GM21367 (cell line): Measurements from ENCODE around the gene NRG4.
"Not testable (repeated sequence)": the region's sequence is repeated elsewhere in the genome, so short reads cannot be mapped to it uniquely, and the experiment has no call there.

Source experiments
- ATAC-seq: cut with Tn5 transposase; IDR thresholded peaks from one replicate; pipeline ENCODE4 v1.9.1; 2021; ENCODE audit not compliant: unreplicated experiment

Gene NRG4

DNA sequence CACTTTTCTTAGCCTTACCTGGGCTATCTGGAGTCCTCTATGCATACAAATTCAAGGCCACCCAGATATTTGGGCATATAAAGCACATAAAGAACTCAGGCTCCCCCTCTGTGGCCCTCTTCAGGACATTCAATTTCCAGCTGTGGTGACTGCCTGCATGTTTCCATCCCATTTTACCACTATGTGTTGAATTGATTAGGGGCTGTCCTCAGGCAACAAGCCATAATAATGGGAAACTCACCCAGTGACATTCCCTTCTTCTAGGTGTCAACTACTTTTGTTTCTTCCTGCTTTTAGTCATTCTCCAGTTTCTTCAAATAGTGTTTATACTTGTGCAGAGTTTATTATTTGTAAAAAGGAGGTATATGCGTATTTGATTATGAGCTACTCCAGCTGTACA lies 18.0 kb downstream of the NRG4 start:
- no peak for ATAC-seq

DNA sequence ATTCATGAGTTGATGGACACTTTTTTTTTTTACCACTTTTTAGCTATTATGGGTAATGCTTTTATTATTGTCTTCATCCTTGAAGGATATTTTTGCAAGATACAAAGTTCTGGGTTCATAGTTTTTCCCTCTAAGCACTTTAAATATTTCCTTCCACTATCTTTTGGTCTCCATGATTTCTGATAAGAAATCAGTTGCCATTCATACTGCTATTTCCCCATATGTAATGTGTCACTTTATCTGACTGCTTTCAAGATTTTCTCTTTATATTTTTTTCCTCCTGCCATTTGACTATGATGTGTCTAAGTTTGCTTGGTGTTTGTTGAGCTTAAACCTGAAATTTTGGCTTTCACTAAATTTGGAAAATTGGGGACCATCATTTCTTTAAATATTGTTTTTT lies 19.3 kb downstream of the NRG4 start:
- ATAC-seq: no peak

DNA sequence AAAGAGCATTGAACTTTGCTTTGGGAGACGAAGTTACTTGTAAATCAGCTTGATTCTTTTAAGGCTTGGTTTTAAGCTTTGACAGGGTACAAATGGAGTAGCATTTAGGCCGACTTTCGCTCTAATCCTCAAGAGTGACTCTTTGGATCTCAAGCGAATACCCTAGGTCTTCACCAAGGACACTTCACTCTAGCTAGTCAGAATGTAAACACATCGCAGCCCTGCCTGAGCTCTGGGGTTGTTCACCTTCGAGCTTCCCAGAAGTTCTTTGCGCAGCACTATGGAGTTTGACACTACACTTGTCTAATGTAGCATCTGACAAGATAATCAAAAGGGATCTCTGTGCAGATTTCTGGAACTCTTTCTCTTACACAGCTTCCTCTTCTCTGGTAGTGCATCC lies 22.3 kb downstream of the NRG4 start:
- no peak for ATAC-seq

DNA sequence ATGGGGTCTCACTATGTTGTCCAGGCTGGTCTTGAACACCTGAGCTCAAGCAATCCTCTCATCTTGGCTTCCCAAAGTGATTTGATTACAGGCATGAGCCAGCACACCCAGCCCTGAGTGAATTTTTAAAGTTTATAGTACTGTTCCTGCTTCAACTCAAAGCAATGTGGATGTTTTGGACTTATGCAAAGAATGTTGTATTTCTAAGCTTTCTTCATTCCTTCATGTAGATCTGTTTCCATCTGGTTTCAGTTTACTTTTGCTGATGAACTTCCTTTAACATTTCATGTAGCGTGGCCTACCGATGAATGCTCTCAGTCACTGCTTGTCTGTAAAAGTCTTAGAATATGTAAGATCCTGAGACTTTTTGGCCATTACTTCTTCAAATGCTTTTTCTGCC lies 23.2 kb downstream of the NRG4 start:
- ATAC-seq: no peak

DNA sequence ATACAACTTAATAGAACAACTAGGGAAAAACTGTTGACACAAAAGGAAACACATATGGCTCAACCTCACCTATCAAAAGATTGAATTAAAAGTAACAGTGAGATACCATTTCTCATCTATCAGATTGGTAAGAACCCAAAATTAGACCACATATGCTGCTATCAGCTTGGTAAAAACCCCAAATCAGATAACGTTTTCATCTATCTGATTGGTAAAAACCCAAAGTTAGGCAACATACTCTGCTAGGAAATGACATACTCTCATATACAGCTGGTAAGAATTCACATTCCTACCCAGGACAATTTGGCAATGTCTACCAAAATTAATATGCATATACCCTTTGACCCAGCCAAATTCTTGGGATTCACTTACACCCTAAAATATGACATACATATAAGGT lies 26.3 kb downstream of the NRG4 start:
- ATAC-seq: no peak

DNA sequence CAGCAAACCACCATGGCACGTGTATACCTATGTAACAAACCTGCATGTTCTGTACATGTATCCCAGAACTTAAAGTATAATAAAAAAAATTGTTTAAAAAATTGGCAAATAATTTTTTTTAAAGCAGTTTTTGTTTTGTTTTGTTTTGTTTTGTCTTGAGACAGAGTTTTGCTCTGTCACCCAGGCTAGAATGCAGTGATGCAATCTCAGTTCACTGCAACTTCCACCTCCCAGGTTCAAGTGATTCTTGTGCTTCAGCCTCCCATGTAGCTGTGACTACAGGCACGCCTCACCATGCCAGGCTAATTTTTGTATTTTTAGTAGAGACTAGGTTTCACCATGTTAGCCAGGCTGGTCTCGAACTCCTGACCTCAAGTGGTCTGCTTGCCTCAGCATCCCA lies 27.5 kb downstream of the NRG4 start:
- ATAC-seq: not testable (repeated sequence)

DNA sequence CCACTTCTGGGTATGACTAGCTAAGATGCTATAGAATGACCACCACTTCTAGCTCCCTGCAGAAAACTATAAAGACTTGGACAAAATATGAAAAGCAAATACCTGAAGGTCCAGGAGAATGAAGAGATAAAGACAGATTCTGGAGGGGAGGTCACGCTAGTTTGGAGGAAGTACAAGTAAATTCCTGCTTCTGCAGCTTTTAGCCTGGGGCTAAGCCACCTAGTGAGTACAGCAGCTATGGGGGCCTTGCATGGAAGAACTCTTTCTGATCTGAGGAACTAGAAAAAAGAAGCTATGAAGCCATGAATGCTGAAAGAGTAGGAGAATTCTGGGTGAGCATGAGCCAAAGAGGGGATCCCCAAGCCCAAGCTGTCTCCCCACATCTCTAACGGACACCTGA lies 29.8 kb downstream of the NRG4 start:
- ATAC-seq: no peak

DNA sequence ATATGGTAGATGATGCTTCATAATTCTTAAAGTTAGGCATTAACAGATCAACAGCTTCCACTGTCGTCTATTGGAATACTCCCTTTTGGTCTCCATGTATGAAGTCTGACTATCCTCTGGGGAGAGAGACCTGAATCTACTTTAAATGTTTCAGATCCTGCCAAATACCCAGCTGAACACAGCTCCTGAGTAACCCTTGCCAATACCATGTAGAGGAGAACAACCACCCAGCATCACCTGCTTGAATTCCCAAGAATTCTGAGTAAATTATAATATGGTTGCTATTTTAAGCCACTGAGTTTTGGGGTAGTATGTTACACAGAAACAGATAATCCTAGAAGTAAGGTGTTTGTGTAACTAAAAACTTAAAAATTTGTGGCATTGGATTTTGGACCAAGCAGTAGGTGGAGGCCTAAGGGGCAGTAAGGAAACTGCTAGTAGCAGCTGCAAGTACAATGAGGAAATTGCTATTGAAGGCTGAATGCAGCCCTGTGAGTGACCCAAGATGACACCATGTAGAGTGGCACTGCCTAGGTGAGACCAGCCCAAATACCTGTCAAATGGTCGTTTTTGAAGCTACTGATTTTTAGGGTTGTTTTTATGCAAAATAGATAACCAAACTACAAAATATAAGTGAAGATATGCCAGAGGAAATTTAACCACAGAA lies 30.9 kb downstream of the NRG4 start:
- no peak for ATAC-seq

DNA sequence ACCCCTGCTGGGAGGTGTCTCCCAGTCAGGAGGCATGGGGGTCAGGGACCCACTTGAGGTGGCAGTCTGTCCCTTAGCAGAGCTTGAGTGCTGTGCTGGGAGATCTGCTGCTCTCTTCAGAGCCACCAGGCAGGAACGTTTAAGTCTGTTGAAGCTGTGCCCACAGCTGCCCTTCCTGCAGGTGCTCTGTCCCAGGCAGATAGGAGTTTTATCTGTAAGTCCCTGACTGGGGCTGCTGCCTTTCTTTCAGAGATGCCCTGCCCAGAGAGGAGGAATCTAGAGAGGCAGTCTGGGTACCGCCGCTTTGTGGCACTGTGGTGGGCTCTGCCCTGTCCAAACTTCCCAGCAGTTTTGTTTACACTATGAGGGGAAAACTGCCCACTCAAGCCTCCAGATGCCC lies 35.5 kb downstream of the NRG4 start:
- not testable (repeated sequence) for ATAC-seq

DNA sequence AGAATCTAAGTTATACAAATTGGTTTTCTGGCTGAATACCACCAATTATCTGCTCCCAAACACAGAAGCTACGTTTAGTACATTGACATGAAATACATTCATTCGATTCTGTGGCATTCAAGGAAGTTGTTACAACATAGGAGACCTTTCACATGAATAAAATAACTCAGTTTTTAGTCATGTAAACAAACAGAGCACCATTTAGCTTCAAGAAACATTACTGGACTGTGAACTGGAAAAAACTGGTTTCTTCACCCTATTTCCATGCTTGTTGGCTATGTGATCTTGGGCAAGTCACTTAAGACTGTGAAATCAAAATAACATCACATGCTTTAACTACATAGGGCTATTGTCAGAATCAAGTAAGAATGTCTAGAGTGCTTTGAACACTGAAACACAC lies 46.2 kb downstream of the NRG4 start:
- ATAC-seq: no peak

DNA sequence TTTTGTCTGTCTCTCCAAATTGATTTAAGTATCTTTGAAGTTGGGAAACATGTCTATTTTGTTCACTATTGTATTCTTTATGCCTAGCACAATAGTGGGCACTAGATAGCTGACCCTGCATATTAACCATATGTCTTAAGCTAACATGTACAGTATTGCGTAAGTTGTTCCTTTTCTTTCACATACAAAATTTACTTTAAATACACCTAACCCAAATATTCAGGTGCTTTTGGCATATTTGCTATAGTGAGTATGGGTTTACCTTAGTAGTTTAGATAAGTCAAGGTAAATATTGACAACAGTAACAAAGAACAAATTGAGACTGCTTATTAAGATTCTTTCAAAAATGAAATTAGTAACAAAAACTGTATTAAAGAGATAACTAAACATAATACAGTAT lies 50.9 kb downstream of the NRG4 start:
- no peak for ATAC-seq

DNA sequence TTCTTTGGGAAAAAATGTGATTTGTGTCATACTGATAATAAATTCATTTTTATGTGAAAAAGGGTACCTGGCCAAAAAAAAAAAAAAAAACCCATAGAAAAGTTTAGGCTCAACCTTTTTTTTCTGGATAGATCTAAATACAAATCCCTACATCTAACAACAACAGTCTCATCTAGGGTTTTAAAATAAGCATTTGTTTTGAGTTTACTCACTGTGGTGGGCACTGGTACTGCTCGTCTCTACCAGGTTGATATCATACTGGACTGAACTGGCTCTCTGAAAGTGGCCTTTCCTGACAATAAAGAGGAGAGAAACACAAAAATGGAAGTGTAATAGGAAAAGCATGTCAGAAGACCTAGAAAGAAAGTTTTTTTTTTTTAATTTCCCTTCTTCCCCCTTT lies 56.5 kb downstream of the NRG4 start:
- ATAC-seq: no peak

DNA sequence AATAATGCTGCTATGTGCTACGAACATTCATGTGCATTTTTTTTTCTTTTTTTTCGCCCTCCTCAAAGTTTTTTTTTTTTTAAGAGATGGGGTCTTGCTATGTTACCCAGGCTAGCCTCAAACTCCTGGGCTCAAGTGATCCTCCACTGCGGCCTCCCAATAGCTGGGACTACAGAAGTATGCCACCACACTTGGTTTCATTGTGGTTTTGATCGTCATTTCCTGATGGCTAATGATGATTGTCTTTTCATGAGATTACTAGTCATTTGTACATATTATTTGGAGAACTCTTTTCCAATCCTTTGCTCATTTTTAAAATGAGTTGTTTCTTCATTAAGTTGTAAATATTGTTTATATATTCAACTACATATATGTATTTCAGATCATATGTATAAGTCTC lies 59.7 kb downstream of the NRG4 start:
- no peak for ATAC-seq

DNA sequence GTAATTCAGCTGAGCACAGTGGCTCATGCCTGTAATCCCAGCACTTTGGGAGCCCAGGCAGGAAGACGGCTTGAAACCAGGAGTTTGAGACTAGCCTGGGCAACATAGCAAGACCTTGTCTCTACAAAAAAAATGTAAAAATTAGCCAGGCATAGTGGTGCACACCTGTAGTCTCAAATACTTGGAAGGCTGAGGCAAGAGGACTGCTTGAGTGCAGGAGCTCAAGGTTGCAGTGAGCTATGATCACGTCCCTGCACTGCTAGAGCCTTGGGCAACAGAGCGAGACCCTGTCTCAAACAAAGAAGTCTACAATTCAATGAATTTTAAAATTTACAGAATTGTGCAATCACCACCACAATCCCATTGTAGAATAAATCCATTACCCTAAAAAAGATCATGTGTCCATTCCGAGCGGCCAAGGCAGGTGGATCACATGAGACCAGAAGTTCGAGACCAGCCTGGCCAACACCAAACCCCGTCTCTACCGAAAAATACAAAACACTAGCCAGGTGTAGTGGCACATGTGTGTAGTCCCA lies 63.4 kb downstream of the NRG4 start:
- no peak for ATAC-seq

DNA sequence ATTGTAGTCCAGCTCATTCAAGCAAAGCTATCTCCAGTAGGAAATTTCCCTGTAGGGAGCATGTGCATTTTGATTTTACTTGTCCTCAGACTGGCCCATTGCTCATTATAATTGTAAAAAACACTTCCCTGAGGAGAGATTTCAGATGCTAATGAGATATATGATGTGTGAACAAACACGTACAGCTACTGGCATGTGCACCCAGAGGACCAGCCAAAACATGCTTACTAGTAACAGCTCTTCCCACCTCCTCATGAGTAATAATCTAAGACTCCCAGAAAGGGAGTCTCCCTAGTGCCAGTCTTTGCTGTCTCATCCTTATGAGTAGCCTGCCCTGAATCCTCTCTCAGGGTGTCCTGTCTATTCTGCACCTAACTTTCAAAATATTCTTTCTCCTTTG lies 65.1 kb downstream of the NRG4 start:
- ATAC-seq: no peak

DNA sequence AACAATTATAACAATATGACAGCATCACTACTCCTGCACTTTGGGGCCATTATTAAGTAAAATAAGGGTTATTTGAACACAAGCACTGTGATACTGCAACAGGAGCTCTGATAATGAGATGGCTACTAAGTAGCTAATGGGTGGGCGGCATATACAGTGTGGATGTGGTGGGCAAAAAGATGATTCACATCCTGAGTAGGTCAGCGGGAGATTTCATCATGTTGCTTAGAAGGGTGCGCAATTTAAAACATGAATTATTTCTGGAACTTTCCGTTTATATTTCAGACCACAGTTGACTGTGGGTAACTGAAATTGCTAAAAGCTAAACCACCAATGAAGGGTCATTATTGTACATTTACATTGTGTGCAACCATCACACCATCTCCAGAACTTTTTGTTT lies 66.3 kb downstream of the NRG4 start:
- ATAC-seq: no peak

DNA sequence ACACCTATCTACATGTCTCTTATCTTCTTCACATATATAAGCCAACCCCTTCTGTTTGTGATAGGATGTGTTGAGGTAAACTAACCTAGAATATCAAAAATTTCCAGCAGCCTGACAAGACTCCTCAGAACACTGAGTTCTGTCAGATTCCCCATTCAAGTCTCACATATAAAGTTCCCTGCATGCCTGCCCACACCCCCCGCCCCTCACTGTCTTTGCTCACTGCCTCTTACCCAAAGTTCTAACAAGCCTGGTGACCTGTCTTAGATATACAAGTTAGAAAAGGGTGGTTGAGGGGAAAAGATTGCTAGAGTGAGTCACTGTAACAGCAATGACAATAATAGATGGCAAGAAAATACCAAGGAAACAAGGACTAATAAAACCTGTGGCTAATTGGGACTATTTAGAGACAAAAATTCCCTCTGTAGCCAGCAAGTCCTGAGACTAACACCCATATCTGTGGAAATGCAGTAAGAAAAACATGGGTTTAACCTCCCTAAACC lies 68.5 kb downstream of the NRG4 start:
- no peak for ATAC-seq

DNA sequence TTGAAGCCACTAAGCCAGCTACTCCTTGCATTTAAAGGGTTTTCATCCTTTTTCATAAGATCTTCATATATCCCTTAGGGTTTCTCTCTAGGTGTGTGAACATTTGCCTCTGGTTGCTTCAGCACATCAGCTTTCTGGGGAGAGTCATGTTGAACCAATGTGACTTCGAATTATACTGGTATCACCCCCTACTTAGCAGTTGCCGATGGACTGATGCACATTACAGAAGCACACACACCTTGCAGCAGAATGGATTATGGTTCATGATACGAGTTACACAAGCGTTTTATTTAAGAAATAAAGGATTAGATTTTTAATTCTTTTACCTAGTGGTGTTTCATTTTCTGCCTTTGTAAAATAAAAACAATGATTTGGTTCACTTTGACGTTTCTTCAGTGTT lies 69.0 kb downstream of the NRG4 start:
- no peak for ATAC-seq

DNA sequence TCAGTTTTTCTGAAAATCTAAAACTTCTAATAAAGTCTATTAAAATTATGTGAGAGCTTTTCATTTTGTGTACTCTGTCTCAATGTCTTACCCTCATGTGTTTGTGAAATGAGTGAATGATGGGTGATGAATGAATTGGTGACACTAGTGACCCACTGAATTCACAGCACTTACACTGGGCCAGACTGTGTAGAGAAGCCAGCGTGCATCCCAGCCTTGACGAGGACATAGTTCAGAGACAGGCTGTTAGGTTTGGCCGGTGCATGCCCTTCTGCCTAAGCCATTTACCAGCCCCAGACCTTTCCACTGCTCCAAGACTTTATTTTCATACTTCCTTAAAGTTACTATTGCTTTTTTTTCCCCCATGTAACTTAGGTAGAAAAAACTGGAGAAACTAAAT lies 69.8 kb downstream of the NRG4 start:
- ATAC-seq: no peak

DNA sequence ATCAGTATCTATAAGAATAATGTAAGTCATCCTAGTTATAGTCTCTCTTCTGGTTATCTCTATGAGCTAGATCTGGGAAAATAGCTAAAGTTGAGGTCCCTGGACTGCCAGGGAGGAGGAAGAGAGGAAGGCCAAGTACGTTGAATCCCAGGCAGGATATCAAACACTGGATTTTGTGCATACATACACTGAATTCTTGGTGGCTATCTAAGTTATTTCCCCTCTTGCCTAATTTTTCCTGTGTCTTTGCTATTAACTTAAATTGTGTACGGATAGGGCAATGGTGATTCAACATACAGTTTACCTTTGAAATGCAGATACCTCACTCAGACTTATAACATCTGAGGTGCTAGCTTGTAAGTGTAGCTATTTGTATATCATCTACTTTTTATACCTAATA lies 81.4 kb downstream of the NRG4 start:
- ATAC-seq: no peak

DNA sequence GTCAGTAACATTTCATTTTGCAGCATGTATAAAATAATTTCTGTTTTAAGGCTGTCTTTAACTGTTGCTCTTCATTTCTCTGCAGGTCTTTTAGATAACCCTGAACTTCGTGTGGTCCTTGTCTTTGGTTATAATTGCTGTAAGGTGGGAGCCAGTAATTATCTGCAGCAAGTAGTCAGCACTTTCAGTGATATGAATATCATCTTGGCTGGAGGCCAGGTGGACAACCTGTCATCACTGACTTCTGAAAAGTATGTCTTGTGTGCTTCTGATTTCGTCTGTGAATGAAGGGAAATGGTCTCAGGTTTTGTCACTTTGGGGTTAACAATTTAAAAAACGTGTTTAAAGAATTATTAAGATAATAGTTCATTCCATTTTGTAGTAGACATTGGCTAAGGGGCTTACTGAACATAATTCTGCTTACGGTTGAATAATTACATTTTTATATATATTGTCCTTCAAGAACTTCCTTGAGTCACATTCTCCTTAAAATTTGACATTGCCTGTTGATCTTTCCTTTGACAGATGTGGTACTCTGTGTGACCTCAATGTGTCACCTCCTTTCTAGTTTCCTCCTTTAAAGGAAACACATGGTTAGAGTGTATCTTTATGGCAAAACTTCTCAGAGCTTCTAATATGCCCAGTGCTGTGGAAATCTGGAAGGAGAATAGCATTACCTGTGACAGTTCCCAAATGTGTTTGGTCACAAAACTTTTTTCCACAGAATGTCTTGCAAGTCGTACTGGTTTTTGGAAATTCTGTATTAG lies 82.2 kb downstream of the NRG4 start:
- no peak for ATAC-seq
